Posterior cingulate gyrus (tissue), 11 donors: ENCODE measurements around the gene ARID2.

Experiments
- DNase-seq, 10 donors: peaks; one replicate each; pipeline versions ENCODE4 v3.0.0 to v3.0.0-alpha.2; 2020 to 2021; ENCODE audit warnings: mixed read lengths in 3 of 10
- intact Hi-C: fragments of 100-400 bp; cut with DNase I; formaldehyde crosslinking; loops from one replicate; pipeline ENCODE4 v1.15.1; 2023

The ARID2 gene

DNA sequence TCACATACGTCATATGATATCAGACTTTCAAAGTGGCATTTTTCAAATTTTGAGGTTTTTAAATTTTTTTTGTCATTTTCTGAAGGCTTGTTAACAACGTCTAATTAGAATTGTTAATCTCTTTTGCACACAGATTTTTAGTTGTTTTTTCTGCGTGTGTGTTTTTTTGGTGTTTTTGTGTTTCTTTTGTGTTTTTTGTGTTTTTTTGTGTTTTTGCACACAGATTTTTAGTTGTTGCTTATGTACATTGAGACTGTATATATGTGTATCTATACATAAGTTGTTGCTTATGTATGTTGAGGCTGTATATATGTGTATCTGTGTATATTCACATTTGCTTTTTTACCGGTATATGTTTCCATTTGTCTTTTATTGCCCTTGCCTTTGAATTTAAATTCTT lies 30.8 kb downstream of the ARID2 start:
- intact Hi-C loops = loop anchor here (5.0 kb wide), 1 partner anchor 232 kb away; the partner anchor contains the start of gene SCAF11

DNA sequence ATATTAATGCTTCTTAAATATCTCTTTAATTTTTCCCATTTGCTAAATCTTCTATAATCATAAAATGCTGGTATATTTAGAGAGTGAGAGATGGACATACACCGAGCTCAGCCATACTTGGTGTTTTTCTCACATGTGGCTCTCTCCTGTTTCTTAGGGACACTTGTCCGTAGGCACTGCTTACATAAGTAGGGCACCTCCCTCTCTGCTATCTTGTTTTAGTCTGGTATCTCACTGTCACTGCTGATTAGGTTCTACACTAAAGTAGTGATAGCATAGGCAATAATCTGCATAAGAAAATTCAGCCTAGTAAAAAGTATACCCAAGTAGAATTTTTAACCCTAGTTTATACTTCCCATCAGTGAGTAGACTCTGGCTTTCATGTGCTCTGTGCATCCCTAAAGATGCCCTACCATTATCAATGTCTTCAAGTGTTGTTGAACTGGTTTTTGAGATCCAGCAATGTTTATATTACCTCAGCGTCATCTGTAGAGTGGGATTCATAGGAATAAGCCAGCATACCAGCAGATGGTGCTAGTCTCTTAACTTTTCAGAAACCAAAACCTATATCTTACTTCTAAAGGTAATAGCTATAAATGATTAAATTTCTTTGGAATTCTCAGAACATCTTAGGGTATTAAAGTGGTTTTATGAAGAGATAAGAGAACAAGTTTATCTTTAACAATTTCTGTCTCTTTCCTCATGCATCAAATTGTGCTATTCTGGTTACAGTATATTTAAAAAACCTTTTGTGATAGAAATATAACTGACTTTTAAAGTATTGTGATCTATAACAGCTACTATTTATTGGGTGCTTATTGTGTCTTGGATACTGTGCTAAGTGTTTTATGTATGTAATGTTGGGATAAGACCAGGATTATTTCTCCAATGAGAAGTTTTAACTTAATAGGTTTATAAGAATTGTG lies 32.9 kb downstream of the ARID2 start:
- intact Hi-C loops = loop anchor here (5.0 kb wide), 1 partner anchor 230 kb away; the partner anchor contains the start of gene SCAF11
- DNase-seq = no peak

More for the DNA sequence above, 30.8 kb downstream of the ARID2 start:
- DNase-seq = no peak

GRCh38 chr12:45763381-45763780 lies 33.9 kb downstream of the ARID2 start:
- intact Hi-C loops = loop anchor here (5.0 kb wide), 1 partner anchor 229 kb away; the partner anchor contains the start of gene SCAF11
- DNase-seq = no peak

DNA sequence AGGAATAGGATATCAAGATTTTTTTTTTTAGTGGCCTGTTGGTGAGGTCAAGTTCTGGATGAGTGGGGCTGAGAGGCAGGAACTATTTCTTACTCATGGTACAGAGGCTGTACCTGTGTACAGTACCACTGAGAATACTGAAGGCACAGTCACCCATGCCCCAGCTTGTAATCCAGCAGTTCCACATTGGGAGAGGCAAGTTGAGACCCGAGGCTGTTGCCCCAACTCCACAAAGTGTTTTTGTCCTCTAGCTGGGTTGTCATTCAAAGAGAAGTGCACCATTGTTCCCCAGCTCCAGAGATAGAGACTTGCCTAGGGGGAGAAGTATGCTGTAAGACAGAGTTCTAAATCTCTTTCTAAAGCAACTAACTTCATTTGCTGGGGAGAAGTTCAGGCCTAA lies 38.7 kb downstream of the ARID2 start:
- DNase-seq = peak in 1 of 10 donors; percentile 14
- intact Hi-C loops = no loop called here

DNA sequence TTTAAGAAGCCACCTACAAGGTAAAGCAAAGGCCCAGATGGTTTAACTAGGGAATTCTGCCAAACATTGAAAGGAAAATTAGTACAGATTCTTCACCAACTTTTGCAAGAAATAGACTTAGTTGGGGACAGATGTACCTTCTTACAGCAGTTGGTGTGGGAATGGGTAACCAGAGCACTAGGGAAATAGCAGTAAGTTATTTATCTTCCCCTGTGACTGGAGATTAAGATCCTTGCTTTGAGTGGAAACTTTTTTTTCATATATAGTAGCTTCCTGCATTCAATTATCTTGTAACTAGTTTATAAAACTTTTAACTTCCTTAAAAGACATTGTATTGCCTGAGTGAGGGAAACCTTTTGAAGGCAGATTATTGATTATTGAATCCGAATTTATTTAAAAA lies 44.2 kb downstream of the ARID2 start:
- no peak for DNase-seq
- intact Hi-C loops = no loop called here

- intact Hi-C loops = no loop called here
These were observed 45.1 kb downstream of the ARID2 start for GRCh38 chr12:45774508-45775162.

DNA sequence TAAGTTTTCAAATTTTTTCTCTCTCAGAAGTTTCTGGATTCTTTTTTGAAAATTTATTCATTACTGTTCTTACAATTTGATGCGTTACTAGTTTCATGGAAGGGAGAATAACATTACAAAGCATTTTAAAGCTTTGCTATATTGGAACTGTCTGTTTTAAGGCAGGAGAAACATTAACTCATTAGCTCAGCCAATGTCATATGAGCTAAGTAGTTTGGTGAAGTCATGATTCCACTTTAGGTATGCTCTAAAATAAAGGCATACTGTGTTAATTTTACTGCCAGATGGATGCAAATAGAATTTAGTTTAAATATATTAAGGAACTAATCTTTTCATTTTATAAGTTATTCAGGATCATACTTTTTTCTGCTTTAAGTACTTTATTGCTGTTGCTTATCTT lies 46.0 kb downstream of the ARID2 start:
- intact Hi-C loops = no loop called here

More at GRCh38 chr12:45774508-45775162, 45.1 kb downstream of the ARID2 start:
- no peak for DNase-seq

DNA sequence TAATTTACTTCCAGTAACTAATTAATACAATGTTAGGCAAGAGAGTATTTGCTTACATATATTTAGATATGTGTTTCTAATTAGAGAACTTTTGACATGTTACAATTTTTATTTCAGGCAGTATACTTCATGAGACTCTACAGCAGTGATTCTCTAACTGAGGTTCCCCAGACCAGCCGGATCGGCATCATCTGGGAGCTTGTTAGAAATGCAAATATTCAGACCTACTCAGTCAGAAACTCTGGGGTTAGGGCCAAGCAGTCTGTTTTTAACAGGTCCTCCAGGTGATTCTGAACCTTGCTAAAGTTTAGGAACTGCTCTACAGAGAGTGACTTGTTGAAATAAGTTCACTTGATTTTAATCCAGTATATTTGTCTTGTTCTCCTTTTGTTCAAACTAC lies 46.5 kb downstream of the ARID2 start:
- intact Hi-C loops = no loop called here
- no peak for DNase-seq

More for the DNA sequence above, 46.0 kb downstream of the ARID2 start:
- DNase-seq = no peak

DNA sequence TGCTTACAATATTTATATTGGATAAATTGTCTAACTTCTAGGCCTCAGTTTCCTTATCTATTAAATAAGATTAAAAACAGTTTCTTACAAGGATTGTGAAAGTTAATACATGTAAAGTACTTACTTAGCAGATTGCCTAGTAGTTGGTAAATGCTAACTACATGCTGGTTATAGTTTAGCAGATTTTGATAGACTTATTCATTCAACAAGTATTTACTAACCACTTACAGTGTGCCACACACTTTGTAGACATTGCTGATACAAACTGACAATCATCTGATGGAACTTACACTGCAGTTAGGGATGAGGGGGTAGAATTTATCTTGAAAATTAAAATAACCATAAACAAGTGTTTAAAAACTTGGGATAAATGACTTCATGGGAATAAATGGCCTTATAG lies 50.4 kb downstream of the ARID2 start:
- no peak for DNase-seq
- intact Hi-C loops = no loop called here

GRCh38 chr12:45781080-45781479 lies 51.6 kb downstream of the ARID2 start:
- intact Hi-C loops = no loop called here
- no peak for DNase-seq

GRCh38 chr12:45785315-45785714 lies 55.8 kb downstream of the ARID2 start:
- intact Hi-C loops = no loop called here
- DNase-seq = no peak

- DNase-seq = no peak
- intact Hi-C loops = no loop called here
These were observed 59.5 kb downstream of the ARID2 start for GRCh38 chr12:45789025-45789424.

DNA sequence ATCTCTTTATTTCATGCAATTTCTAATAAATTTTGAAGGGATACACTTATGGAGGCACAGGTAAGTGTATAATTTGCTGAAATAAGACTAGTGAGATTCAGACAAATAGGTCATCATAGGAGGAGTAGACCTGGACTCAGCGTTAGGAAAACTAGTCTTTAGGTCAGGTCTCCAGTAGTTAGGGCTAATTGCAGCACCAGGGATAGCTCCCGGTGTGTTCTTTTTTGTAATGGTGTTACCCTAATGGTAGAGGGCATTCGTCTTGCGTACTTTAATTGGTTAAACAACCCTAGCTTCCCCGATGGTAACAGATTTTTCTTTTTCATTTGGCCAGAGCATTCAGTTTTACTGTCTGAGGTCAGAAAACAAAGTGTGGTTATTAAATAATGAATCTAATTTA lies 64.9 kb downstream of the ARID2 start:
- intact Hi-C loops = no loop called here
- no peak for DNase-seq

DNA sequence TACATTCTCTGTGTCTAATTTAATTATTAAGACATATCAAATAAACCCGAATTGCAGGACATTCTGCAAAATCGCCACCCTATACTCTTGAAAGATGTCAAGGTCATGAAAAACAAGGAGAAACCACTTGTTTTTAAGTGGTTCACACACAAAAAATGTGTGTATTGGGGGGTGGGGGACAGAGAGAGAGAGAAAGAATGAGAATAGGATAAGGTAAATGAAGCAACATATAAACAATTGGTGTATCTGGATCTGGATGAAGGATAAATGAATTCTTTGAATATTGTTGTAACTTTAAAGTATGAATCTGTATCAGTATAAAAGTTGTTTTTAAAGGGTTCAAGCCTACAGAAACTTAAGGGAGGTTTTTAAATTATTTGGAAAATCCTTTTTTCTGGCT lies 72.1 kb downstream of the ARID2 start:
- intact Hi-C loops = no loop called here
- DNase-seq = no peak

DNA sequence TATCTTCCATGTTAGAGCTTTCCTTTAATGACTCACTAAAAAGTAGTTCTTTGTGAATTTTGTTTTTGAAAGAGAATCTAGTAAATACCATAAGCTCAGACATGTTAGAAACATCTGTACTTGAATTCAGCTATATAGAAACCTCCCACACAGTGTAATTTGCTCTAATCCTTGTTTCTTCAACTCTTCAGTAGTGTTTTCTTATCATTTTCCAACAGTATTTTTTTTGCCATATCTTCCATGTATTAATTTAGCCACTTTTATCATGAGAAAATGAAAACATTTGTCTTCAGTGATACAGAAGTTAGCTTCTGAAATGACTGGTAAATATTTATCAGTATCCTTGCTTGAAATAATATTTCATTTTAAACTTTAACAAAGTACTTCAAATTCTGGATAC lies 73.6 kb downstream of the ARID2 start:
- no peak for DNase-seq
- intact Hi-C loops = no loop called here

GRCh38 chr12:45816652-45817051 lies 87.1 kb downstream of the ARID2 start:
- intact Hi-C loops = no loop called here
- DNase-seq = no peak

GRCh38 chr12:45827974-45828373 lies 98.5 kb downstream of the ARID2 start:
- no peak for DNase-seq
- intact Hi-C loops = no loop called here

DNA sequence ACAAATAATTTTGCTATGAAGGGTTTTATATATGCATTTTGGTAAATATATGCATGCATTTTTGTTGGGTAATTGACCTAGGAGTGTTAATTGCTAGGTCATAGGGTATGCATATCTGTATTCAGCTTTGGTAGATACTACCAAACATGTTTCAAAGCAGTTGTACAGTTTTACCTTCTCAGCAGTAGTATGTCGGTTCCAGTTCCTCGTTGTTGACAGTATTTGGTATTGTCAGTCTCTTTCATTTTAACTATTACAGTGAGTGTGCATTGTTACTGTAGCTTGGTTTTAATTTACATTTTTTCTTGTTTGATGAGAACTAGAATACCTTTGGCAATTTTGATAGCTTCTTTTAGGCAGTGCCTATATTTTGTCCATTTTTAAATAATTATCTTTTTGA lies 98.9 kb downstream of the ARID2 start:
- intact Hi-C loops = no loop called here
- DNase-seq = no peak

DNA sequence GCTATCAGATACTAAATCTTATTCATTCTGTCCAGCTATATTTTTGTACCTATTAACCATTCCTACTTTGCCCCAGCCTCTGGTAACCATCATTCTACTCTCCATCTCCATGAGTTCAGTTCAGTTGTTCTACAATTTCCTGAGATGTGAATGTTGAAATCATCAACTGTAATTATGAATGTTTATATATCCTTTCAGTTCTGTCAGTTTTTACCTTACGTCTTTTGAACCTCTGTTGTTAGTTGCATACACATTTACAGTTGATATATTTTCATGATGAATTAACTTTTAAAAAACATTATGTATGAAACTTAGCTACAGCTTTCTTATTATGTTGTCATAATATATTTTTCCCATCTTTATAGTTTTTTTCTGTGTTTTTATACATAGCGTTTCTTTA lies 102.1 kb downstream of the ARID2 start:
- intact Hi-C loops = no loop called here
- DNase-seq = no peak

- intact Hi-C loops = no loop called here
- DNase-seq = no peak
These were observed 103.9 kb downstream of the ARID2 start for GRCh38 chr12:45833401-45833800.

GRCh38 chr12:45834809-45835208 lies 105.3 kb downstream of the ARID2 start:
- no peak for DNase-seq
- intact Hi-C loops = no loop called here

- intact Hi-C loops = no loop called here
- no peak for DNase-seq
These were observed 110.4 kb downstream of the ARID2 start for GRCh38 chr12:45839917-45840316.
